OCI-LY1 (cell line): ENCODE measurements around the gene WNT11.

Experiments used
- CTCF ChIP-seq: fragments of 200-600 bp; sonication (generic), shearing (Covaris generic); IDR thresholded peaks from 2 replicates; pipeline ENCODE4 v1.5.1; 2017; ENCODE audit warnings: mild to moderate bottlenecking, antibody characterized with exemption, low read length, moderate library complexity, mixed read lengths
- EZH2 ChIP-seq: fragments of 200-600 bp; sonication (generic), shearing (Covaris generic); IDR thresholded peaks from 2 replicates; pipeline ENCODE4 v1.8.0; 2017; ENCODE audit warnings: borderline replicate concordance, mixed run types, mild to moderate bottlenecking, antibody characterized with exemption, low read length, moderate library complexity, mixed read lengths

- no peak for TF ChIP-seq CTCF
- TF ChIP-seq EZH2 = no peak
Measured at GRCh38 chr11:76219243-76219642, 12.9 kb upstream of the WNT11 start.
